Activated CD4-positive, alpha-beta memory T cell treated with anti-CD3 and anti-CD28 coated beads for 36 hours (primary cell): ENCODE measurements around the gene CDK5. TPM values are rescaled to one million over a fixed set of nuclear protein-coding genes. Genes with fewer than 3 reads are reported as not detected.
A peak's percentile ranks its signal among the peaks of the same experiment; 100 is the strongest.

ENCODE experiments used
- CTCF ChIA-PET: fragments of 350-600 bp; sonication (Branson Sonifier 250); formaldehyde crosslinking; loops from one replicate; lab custom pipeline; 2021; ENCODE audit warnings: antibody characterized with exemption, inconsistent platforms; lab: Charles Lee
- POLR2A ChIA-PET: fragments of 350-600 bp; sonication (Branson Sonifier 250); formaldehyde crosslinking; loops from one replicate; lab custom pipeline; 2021; ENCODE audit warnings: antibody characterized with exemption; lab: Charles Lee
- DNase-seq: peaks from one replicate; pipeline ENCODE4 v3.0.0-alpha.2; 2020
- H3K27ac Mint-ChIP-seq: one replicate; pipeline ENCODE4 v1.8.0; 2021; ENCODE audit warnings: mixed read lengths
- H3K27me3 Mint-ChIP-seq: one replicate; pipeline ENCODE4 v1.8.0; 2021; ENCODE audit warnings: mixed read lengths
- H3K36me3 Mint-ChIP-seq: one replicate; pipeline ENCODE4 v1.8.0; 2021; ENCODE audit warnings: mixed read lengths
- H3K4me1 Mint-ChIP-seq: one replicate; pipeline ENCODE4 v1.8.0; 2021; ENCODE audit warnings: low read depth, mixed read lengths
- H3K4me3 Mint-ChIP-seq: one replicate; pipeline ENCODE4 v1.8.0; 2021; ENCODE audit warnings: mild to moderate bottlenecking, mixed read lengths
- H3K9me3 Mint-ChIP-seq: one replicate; pipeline ENCODE4 v1.8.0; 2021; ENCODE audit warnings: mixed read lengths
- intact Hi-C: fragments of 100-400 bp; cut with micrococcal nuclease; formaldehyde crosslinking; loops from one replicate; pipeline ENCODE4 v1.15.1; 2023
- total RNA-seq, 2 experiments: library from RNA; stranded (reverse); gene quantifications; one replicate each; pipeline ENCODE4 v1.2.3, GENCODE V29; 2021

The CDK5 gene
- total RNA-seq, 2 experiments from 2014 or later = 12.8 to 14.1 TPM

DNA sequence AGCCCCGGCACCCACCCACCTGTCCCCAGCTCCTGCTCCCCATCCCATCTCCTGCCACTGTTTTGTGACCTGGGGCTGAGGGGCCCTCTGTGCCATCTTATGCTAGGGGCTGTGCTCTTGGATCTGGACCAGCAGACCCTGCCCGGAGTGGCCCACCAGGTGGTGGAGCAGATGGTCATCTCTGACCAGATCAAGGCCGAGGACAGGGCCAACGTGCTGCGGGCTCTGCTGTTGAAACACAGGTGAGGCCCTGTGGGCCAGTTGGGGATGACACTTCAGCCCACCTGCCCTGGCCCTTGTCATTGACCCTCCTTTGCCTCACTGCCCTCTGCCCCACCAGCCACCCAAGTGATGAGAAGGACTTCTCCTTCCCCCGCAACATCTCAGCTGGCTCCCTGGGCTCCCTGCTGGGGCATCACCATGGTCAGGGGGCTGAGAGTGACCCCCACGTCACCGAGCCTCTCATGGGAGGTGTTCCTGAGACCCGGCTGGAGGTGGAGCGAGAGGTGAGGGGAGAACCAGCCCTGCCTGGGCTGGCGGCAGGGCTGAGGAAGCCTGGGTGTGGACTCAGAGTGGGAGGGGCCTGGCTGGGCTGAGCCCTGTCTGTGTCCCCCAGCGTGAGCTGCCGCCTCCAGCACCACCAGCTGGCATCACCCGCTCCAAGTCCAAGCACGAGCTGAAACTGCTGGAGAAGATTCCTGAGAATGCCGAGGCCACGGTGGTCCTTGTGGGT, 12.3 kb upstream of the CDK5 start:
- Mint-ChIP-seq H3K9me3 (no peaks in the 10 kb centered on the region), H3K27ac (no peak overlapping the region), H3K4me3 (no peak overlapping the region), H3K4me1 (no peaks in the 10 kb centered on the region), H3K36me3 (peaks cover 26% of the 10 kb centered on the region), H3K27me3 (no peaks in the 10 kb centered on the region)
- ChIA-PET POLR2A (no interaction called here), CTCF (no interaction called here)
- intact Hi-C loops = no loop called here
- no peak for DNase-seq

DNA sequence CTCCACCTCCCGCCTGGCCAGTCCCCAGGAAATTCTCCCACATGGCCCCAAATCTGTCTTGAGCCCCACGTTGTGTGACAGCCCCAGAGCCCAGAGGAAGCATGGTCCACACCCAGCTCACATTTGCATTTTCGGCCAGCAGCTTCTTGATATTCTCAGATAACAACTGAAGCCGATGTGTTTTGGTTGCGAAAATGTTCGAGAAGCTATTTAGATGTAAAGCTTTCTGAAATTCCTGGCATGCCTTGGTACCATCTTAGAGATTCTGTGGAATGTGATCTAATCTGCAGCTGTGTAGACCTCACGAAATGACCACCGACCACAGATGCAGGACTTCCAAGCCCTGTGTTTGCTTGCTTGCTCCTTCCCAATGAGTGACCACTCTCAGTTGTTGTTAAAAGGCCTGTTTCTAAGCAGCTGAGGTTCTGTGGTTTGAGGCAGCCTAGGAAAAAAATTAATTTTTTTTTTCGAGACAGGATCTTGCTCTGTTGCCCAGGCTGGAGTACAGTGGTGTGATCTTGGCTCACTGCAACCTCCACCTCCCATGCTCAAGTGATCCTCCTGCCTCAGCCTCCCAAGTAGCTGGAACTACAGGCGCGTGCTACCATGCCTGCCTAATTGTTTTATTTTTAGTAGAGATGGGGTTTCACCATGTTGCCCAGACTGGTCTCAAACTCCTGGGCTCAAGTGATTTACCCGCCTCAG, 10.5 kb upstream of the CDK5 start:
- H3K9me3 Mint-ChIP-seq = no peaks in the 10 kb centered on the region
- H3K4me1 Mint-ChIP-seq = no peaks in the 10 kb centered on the region
- CTCF ChIA-PET = interaction anchor here (0.6 to 1.3 kb wide), 5 partner anchors 9 to 56 kb away, joined by 3 read pairs; no protein-coding TSS in a partner anchor
- POLR2A ChIA-PET = interaction anchor here (0.9 to 1.8 kb wide), 3 partner anchors 8 to 12 kb away, joined by 3 to 5 read pairs (median 4); partner anchors contain the start of gene FASTK
- intact Hi-C loops = no loop called here
- no peak overlapping the region for H3K27ac Mint-ChIP-seq
- H3K4me3 Mint-ChIP-seq = no peak overlapping the region
- H3K36me3 Mint-ChIP-seq = peaks cover 24% of the 10 kb centered on the region
- no peaks in the 10 kb centered on the region for H3K27me3 Mint-ChIP-seq
- DNase-seq = no peak

DNA sequence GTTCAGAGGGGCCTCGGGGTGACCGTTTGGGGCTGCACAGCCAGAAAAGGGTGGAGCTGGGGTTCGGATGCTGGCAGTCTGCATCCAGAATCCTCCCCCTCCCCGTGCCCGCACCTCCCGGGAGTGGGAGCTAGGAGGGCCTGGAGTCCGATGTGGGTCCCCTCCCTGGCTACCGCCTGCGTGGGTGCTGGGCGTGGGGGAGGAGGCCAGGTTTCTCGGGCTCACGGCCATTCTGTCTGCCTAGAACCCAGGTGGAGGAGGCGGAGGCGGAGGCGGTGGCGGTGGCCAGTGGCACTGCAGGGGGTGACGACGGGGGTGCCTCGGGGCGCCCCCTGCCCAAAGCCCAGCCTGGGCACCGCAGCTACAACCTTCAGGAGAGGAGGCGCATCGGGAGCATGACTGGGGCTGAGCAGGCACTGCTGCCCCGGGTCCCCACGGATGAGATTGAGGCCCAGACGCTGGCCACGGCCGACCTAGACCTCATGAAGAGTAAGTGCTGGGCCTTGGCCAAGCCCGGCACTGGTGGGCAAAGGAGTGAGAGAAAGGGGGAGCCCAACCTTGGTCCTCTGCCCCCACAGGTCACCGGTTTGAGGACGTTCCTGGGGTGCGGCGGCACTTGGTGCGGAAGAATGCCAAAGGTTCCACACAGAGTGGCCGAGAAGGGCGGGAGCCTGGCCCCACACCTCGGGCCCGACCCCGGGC, 8.7 kb upstream of the CDK5 start:
- no peak for DNase-seq
- intact Hi-C loops = no loop called here
- Mint-ChIP-seq H3K27me3 (no peaks in the 10 kb centered on the region), H3K4me3 (no peak overlapping the region), H3K9me3 (no peaks in the 10 kb centered on the region), H3K27ac (no peak overlapping the region), H3K4me1 (peaks cover 3% of the 10 kb centered on the region), H3K36me3 (peaks cover 21% of the 10 kb centered on the region)
- CTCF ChIA-PET = no interaction called here
- POLR2A ChIA-PET = interaction anchor here (1.7 to 1.8 kb wide), 2 partner anchors 12 to 14 kb away, joined by 4 to 5 read pairs; partner anchors contain the start of gene FASTK

DNA sequence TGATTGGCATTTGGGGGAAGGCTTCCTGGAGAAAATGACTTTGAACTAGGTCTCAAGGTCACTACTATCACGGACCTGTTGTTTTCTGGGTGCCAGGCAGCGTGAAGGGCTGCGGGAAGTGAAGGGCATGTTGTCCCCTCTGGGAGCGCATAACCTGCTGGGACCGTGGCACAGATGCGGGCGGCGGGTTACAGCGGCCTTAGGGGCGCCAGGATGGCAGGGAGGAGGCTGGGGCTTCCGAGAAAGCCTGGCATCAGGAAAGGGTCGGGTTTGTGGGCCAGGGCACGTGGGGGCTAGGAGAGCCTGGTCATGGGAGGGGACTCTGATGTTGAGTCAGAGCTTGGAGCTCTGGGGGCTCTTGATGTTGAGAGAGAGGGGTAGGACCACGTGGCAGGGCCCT, 7.8 kb upstream of the CDK5 start:
- ChIA-PET POLR2A (no interaction called here), CTCF (no interaction called here)
- DNase-seq = no peak
- intact Hi-C loops = no loop called here
- Mint-ChIP-seq H3K9me3 (no peaks in the 10 kb centered on the region), H3K4me1 (peaks cover 9% of the 10 kb centered on the region), H3K27ac (no peak overlapping the region), H3K36me3 (peaks cover 17% of the 10 kb centered on the region), H3K27me3 (no peaks in the 10 kb centered on the region), H3K4me3 (no peak overlapping the region)

DNA sequence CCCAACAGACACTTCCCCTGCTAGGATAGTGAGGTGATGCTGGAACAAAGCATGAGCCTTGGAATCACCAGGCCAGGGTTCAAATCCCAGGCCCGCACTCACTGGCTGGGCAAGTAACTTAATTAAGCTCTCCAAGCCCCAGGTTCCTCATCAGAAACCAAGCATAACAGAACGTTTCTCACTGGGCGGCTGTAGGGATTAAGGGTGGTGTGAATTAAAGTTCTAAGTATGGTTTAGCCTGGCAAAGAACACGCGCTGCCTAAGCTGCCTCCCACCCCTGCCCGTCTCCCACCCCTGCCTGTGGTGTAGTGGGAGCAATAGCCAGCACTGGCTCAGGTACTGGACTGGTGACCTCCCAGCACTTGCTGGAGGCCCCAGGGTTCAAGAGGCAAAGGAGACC, 7.3 kb upstream of the CDK5 start:
- H3K27me3 Mint-ChIP-seq = no peaks in the 10 kb centered on the region
- H3K4me1 Mint-ChIP-seq = peaks cover 9% of the 10 kb centered on the region
- peaks cover 17% of the 10 kb centered on the region for H3K36me3 Mint-ChIP-seq
- no peak for DNase-seq
- H3K9me3 Mint-ChIP-seq = no peaks in the 10 kb centered on the region
- no peak overlapping the region for H3K27ac Mint-ChIP-seq
- ChIA-PET POLR2A (no interaction called here), CTCF (no interaction called here)
- intact Hi-C loops = no loop called here
- no peak overlapping the region for H3K4me3 Mint-ChIP-seq

DNA sequence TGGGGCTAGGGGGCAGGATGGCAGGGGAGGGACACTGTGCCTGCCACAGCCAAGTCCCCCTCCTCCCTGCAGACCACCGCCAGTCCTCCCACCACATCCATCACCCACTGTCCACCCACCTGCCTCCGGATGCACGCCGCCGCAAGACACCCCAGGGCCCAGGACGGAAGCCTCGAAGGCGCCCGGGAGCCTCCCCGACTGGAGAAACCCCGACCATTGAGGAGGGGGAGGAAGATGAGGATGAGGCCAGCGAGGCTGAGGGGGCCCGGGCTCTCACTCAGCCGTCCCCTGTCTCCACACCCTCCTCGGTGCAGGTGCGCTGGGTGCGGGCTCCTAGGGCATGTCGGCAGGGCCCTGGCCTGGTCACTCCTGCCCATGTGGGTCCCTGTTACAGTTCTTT, 6.8 kb upstream of the CDK5 start:
- H3K4me3 Mint-ChIP-seq = no peak overlapping the region
- POLR2A ChIA-PET = no interaction called here
- peaks cover 9% of the 10 kb centered on the region for H3K4me1 Mint-ChIP-seq
- no peak overlapping the region for H3K27ac Mint-ChIP-seq
- peaks cover 16% of the 10 kb centered on the region for H3K36me3 Mint-ChIP-seq
- intact Hi-C loops = no loop called here
- no peaks in the 10 kb centered on the region for H3K27me3 Mint-ChIP-seq
- no peaks in the 10 kb centered on the region for H3K9me3 Mint-ChIP-seq
- CTCF ChIA-PET = no interaction called here
- DNase-seq = no peak

DNA sequence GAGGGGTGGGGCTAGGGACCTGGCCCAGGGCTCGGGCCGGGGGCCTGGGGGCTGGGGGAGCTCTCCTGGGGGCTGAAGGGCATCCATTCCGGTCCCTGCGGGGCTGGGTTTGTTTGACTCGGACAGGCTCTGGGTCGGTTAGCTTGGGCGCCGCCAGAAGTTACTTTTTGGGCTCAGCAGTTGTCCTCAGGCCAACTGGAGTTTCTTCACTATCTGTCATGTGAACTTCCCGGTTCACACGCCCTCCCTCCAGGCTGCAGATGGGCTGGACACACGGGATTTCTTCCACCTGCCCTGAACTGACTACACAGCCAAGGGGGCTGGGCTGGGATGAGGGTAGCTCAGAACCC, 5.5 kb upstream of the CDK5 start:
- no peaks in the 10 kb centered on the region for H3K27me3 Mint-ChIP-seq
- ChIA-PET POLR2A (interaction anchor here (0.6 kb wide), 1 partner anchor 315 kb away, joined by 5 read pairs; no protein-coding TSS in a partner anchor), CTCF (interaction anchor here (0.8 to 1.3 kb wide), 2 partner anchors 35 to 79 kb away, joined by 3 read pairs; partner anchors contain the start of gene ABCB8)
- H3K4me1 Mint-ChIP-seq = peaks cover 15% of the 10 kb centered on the region
- no peak for DNase-seq
- no peak overlapping the region for H3K27ac Mint-ChIP-seq
- no peak overlapping the region for H3K4me3 Mint-ChIP-seq
- peaks cover 11% of the 10 kb centered on the region for H3K36me3 Mint-ChIP-seq
- intact Hi-C loops = no loop called here
- H3K9me3 Mint-ChIP-seq = no peaks in the 10 kb centered on the region

DNA sequence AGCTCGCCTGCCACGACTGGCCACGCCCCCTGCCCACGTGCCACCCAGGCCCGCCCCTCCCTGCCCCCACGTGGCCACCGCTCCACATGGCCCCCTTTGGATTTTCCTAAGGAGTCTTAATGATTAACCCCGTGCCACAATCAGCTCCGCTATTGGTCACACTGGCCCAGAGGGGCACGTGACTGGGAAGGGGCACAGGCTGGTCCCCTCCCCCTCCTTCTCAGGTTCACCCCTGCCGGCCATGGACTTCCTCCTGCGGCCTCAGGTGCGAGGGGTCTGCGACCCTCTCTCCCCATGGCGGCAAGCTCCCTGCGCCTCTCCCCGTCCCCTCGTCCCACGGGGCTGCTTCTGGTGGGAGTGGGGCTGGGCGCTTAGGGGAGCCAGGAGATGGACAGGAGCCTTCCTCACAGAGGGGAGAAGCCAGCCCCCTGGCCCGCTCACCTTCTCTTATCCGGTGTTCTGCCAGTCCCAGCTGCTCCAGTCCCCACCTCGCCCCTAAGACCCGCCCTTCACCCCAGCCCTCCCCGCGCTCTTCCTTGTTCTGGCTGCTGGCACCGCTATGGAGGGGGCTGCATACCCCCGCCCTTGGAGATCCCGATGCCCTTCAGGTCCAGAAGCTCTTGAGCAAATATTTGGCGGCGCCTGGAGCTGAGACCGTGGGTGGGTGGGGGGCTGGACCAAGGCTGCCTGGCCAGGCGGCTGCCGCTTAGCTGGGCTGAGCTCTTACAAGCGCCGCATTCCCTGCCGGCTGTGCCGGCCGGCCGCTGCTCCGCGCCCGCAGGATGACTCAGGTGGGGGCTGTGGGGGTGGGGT, 4.9 kb upstream of the CDK5 start:
- ChIA-PET POLR2A (interaction anchor here (0.6 kb wide), 1 partner anchor 316 kb away, joined by 5 read pairs; no protein-coding TSS in a partner anchor), CTCF (interaction anchor here (0.8 to 1.3 kb wide), 2 partner anchors 34 to 78 kb away, joined by 3 read pairs; partner anchors contain the start of gene ABCB8)
- intact Hi-C loops = no loop called here
- Mint-ChIP-seq H3K27me3 (no peaks in the 10 kb centered on the region), H3K4me1 (peaks cover 15% of the 10 kb centered on the region), H3K4me3 (no peak overlapping the region), H3K9me3 (no peaks in the 10 kb centered on the region), H3K36me3 (peaks cover 9% of the 10 kb centered on the region), H3K27ac (no peak overlapping the region)
- DNase-seq = no peak

DNA sequence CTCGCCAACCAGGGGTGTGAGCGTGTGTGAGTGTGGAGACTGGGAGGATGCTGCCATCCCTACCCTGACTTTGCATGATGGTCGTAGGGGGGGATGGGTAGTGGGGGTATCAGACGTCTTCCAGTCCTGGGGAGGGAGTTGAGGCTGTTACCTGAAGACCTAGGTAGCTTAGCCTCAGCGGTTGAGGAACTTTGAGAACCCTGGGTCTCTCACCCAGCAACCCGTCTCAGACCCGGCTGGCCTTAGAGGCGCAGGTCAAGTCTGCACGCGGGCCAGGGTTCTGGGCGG, 4.4 kb upstream of the CDK5 start:
- no peak for DNase-seq
- H3K36me3 Mint-ChIP-seq = peaks cover 6% of the 10 kb centered on the region
- ChIA-PET POLR2A (no interaction called here), CTCF (interaction anchor here (1.3 kb wide), 1 partner anchor 34 kb away, joined by 3 read pairs; the partner anchor contains the start of gene ABCB8)
- no peak overlapping the region for H3K4me3 Mint-ChIP-seq
- no peaks in the 10 kb centered on the region for H3K9me3 Mint-ChIP-seq
- no peaks in the 10 kb centered on the region for H3K27me3 Mint-ChIP-seq
- no peak overlapping the region for H3K27ac Mint-ChIP-seq
- intact Hi-C loops = no loop called here
- H3K4me1 Mint-ChIP-seq = peaks cover 19% of the 10 kb centered on the region

DNA sequence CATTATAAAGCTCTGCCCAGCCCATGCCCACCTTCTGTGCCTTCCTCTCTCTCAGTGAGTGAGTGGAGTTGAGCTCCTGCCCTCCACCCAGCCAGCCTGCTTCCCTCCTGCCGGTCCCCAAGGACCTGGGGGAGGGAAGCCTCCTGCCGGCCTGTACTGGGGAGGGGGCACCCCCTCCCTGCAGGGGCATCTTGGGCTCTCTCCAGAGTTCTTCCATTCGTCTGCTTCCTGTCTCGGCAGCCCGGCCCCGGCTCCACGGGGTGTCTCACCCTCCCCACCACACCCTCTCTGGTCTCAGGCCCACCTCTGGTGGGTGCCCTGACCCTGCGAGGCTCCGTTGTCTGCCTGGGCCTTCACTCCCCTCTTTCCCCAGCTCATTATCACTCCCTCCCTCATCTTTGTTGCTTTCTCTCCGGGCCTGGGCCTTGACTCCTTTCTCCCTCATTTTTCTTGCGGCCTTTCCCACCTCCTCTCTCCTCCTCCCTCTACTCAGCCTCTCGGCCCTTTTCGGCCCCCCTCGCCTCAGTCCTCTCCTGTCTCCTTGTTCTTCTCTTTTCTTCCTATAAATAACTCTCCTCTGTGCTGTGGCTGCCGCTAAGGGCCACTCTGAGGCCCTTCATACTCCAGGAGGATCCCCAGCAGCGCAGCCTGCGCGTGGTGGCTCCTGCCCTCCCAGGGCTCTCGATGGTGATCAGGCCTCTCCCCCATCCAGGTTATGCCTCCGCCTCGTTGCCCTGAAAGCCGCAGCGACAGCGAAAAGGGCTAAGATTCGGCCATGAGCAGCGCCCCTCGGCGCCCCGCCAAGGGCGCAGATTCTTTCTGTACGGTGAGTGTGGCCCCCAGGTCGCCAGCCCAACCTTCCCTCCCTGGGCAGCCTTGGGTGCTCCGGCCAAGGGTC, 3.8 kb upstream of the CDK5 start:
- Mint-ChIP-seq H3K27ac (no peak overlapping the region), H3K9me3 (no peaks in the 10 kb centered on the region), H3K4me3 (peak overlapping the region; percentile 89), H3K27me3 (no peaks in the 10 kb centered on the region), H3K36me3 (peaks cover 6% of the 10 kb centered on the region), H3K4me1 (peaks cover 25% of the 10 kb centered on the region)
- DNase-seq = no peak
- intact Hi-C loops = no loop called here
- ChIA-PET CTCF (interaction anchor here (1.7 kb wide), 3 partner anchors 33 to 63 kb away, joined by 7 to 13 read pairs (median 7); partner anchors contain the start of gene ABCB8), POLR2A (interaction anchor here (0.7 to 1.5 kb wide), 3 partner anchors 10 to 22 kb away, joined by 3 to 4 read pairs (median 3); partner anchors contain the start of gene TMUB1)
